Measurements from ENCODE around the gene HOXB7.

GRCh38 chr17:48639136-48639535 is 28.3 kb upstream of the HOXB7 start:
- no peak for TF ChIP-seq CTCF (IDR thresholded peaks at IDR 0.05)
- TF ChIP-seq POLR2A (IDR thresholded peaks at IDR 0.05) = peak in 1 of 2 donors; percentile 73

All from Peyer's patch (tissue), 4 donors.